Measurements from ENCODE around the gene GARNL3. TPM values are rescaled to one million over a fixed set of nuclear protein-coding genes. Genes with fewer than 3 reads are reported as not detected.

GARNL3 gene
- total RNA-seq, 1 experiment from 2014 or later = 1.9 TPM

GRCh38 chr9:127255692-127256091, 8.9 kb upstream of the GARNL3 start:
- H3K4me3 ChIP-seq = no peak overlapping the region
- no peak for DNase-seq
- H3K9me3 ChIP-seq = no peaks in the 10 kb centered on the region
- H3K27me3 ChIP-seq = no peaks in the 10 kb centered on the region
- no peaks in the 10 kb centered on the region for H3K36me3 ChIP-seq

GRCh38 chr9:127256324-127256723, 8.2 kb upstream of the GARNL3 start:
- no peak for DNase-seq
- no peaks in the 10 kb centered on the region for H3K27me3 ChIP-seq
- no peaks in the 10 kb centered on the region for H3K36me3 ChIP-seq
- H3K4me3 ChIP-seq = no peak overlapping the region
- H3K9me3 ChIP-seq = no peaks in the 10 kb centered on the region

GRCh38 chr9:127258606-127259471, 5.7 kb upstream of the GARNL3 start:
- Histone ChIP-seq H3K36me3 (no peaks in the 10 kb centered on the region), H3K27me3 (no peaks in the 10 kb centered on the region), H3K9me3 (no peaks in the 10 kb centered on the region), H3K4me3 (no peak overlapping the region)
- DNase-seq = no peak

- H3K4me3 ChIP-seq = no peak overlapping the region
- no peaks in the 10 kb centered on the region for H3K27me3 ChIP-seq
- H3K36me3 ChIP-seq = no peaks in the 10 kb centered on the region
- peak; percentile 67 for DNase-seq
- no peaks in the 10 kb centered on the region for H3K9me3 ChIP-seq
Measured at GRCh38 chr9:127262602-127263001, 2.0 kb upstream of the GARNL3 start.

GRCh38 chr9:127263237-127263636, 1.3 kb upstream of the GARNL3 start:
- Histone ChIP-seq H3K4me3 (no peak overlapping the region), H3K36me3 (no peaks in the 10 kb centered on the region), H3K27me3 (no peaks in the 10 kb centered on the region), H3K9me3 (no peaks in the 10 kb centered on the region)
- no peak for DNase-seq

- H3K9me3 ChIP-seq = no peaks in the 10 kb centered on the region
- no peak for DNase-seq
- no peaks in the 10 kb centered on the region for H3K36me3 ChIP-seq
- no peak overlapping the region for H3K4me3 ChIP-seq
- no peaks in the 10 kb centered on the region for H3K27me3 ChIP-seq
Measured at GRCh38 chr9:127263664-127264063, 910 bp upstream of the GARNL3 start.

- DNase-seq = no peak
- no peaks in the 10 kb centered on the region for H3K36me3 ChIP-seq
- H3K4me3 ChIP-seq = no peak overlapping the region
- H3K27me3 ChIP-seq = no peaks in the 10 kb centered on the region
- H3K9me3 ChIP-seq = no peaks in the 10 kb centered on the region
Measured at GRCh38 chr9:127267793-127268525, 3.4 kb downstream of the GARNL3 start.

GRCh38 chr9:127269449-127269848, 4.9 kb downstream of the GARNL3 start:
- Histone ChIP-seq H3K4me3 (no peak overlapping the region), H3K9me3 (no peaks in the 10 kb centered on the region), H3K27me3 (no peaks in the 10 kb centered on the region), H3K36me3 (no peaks in the 10 kb centered on the region)
- DNase-seq = no peak

- H3K9me3 ChIP-seq = no peaks in the 10 kb centered on the region
- no peaks in the 10 kb centered on the region for H3K36me3 ChIP-seq
- DNase-seq = no peak
- H3K4me3 ChIP-seq = no peak overlapping the region
- no peaks in the 10 kb centered on the region for H3K27me3 ChIP-seq
Measured at GRCh38 chr9:127273326-127273725, 8.8 kb downstream of the GARNL3 start.

- Histone ChIP-seq H3K9me3 (no peaks in the 10 kb centered on the region), H3K4me3 (no peak overlapping the region), H3K36me3 (no peaks in the 10 kb centered on the region), H3K27me3 (no peaks in the 10 kb centered on the region)
- no peak for DNase-seq
Measured at GRCh38 chr9:127277099-127277498, 12.5 kb downstream of the GARNL3 start.

GRCh38 chr9:127277770-127278169, 13.2 kb downstream of the GARNL3 start:
- Histone ChIP-seq H3K9me3 (no peaks in the 10 kb centered on the region), H3K36me3 (no peaks in the 10 kb centered on the region), H3K4me3 (no peak overlapping the region), H3K27me3 (no peaks in the 10 kb centered on the region)
- no peak for DNase-seq

- no peak overlapping the region for H3K4me3 ChIP-seq
- H3K36me3 ChIP-seq = no peaks in the 10 kb centered on the region
- H3K9me3 ChIP-seq = no peaks in the 10 kb centered on the region
- DNase-seq = no peak
- H3K27me3 ChIP-seq = no peaks in the 10 kb centered on the region
Measured at GRCh38 chr9:127278372-127278771, 13.8 kb downstream of the GARNL3 start.

- no peaks in the 10 kb centered on the region for H3K27me3 ChIP-seq
- H3K36me3 ChIP-seq = no peaks in the 10 kb centered on the region
- DNase-seq = no peak
- H3K9me3 ChIP-seq = no peaks in the 10 kb centered on the region
- no peak overlapping the region for H3K4me3 ChIP-seq
Measured at GRCh38 chr9:127279717-127280285, 15.2 kb downstream of the GARNL3 start.

- DNase-seq = no peak
- Histone ChIP-seq H3K27me3 (no peaks in the 10 kb centered on the region), H3K36me3 (no peaks in the 10 kb centered on the region)
Measured at GRCh38 chr9:127280880-127281660, 16.5 kb downstream of the GARNL3 start.

GRCh38 chr9:127281891-127282290, 17.3 kb downstream of the GARNL3 start:
- no peak for DNase-seq
- H3K36me3 ChIP-seq = no peaks in the 10 kb centered on the region
- H3K4me3 ChIP-seq = no peak overlapping the region
- no peaks in the 10 kb centered on the region for H3K9me3 ChIP-seq
- no peaks in the 10 kb centered on the region for H3K27me3 ChIP-seq

More at GRCh38 chr9:127280880-127281660, 16.5 kb downstream of the GARNL3 start:
- H3K4me3 ChIP-seq = no peak overlapping the region
- H3K9me3 ChIP-seq = no peaks in the 10 kb centered on the region

- no peak overlapping the region for H3K4me3 ChIP-seq
- H3K9me3 ChIP-seq = no peaks in the 10 kb centered on the region
- no peaks in the 10 kb centered on the region for H3K27me3 ChIP-seq
- no peak for DNase-seq
- no peaks in the 10 kb centered on the region for H3K36me3 ChIP-seq
Measured at GRCh38 chr9:127282611-127283010, 18.0 kb downstream of the GARNL3 start.

- no peaks in the 10 kb centered on the region for H3K27me3 ChIP-seq
- H3K36me3 ChIP-seq = no peaks in the 10 kb centered on the region
- no peaks in the 10 kb centered on the region for H3K9me3 ChIP-seq
- H3K4me3 ChIP-seq = no peak overlapping the region
- no peak for DNase-seq
Measured at GRCh38 chr9:127283135-127283534, 18.6 kb downstream of the GARNL3 start.

Data from MG63 (cell line).